ENCODE data around the gene CREB3.
A peak's percentile ranks its signal among the peaks of the same experiment; 100 is the strongest.

The CREB3 gene

GRCh38 chr9:35756275-35757225, 24.1 kb downstream of the CREB3 start:
- peak overlapping the region; percentile 83 for H3K9ac ChIP-seq (ENCODE audit: low read depth, low read length)
- peak overlapping the region; percentile 91 for H2AFZ ChIP-seq (ENCODE audit: low read depth, low read length)
- no peaks in the 10 kb centered on the region for H3K9me3 ChIP-seq (ENCODE audit: insufficient read depth, low read length, severe bottlenecking)
- ATAC-seq (ENCODE audit: insufficient read depth, low read depth) (peak; percentile 84), DNase-seq (peak; percentile 79)
- H3K4me1 ChIP-seq (ENCODE audit: insufficient read depth, low read length) = peaks cover 34% of the 10 kb centered on the region
- peak; percentile 83 for TF ChIP-seq CTCF (IDR thresholded peaks at IDR 0.05; ENCODE audit: borderline replicate concordance, extremely low read depth, low read length, poor library complexity, severe bottlenecking)
- TF ChIP-seq EZH2 (IDR thresholded peaks at IDR 0.05; ENCODE audit: borderline replicate concordance, low read depth, low read length, severe bottlenecking) = no peak
- no peaks in the 10 kb centered on the region for H3K27me3 ChIP-seq (ENCODE audit: insufficient read depth, low read length, poor library complexity)
- H3K36me3 ChIP-seq (ENCODE audit: insufficient read depth, low read length) = peaks cover 15% of the 10 kb centered on the region
- H4K20me1 ChIP-seq (ENCODE audit: insufficient read depth, low read length) = peaks cover 4% of the 10 kb centered on the region; the same call in 1 of the 2 replicates
- peak overlapping the region; percentile 76 for H3K27ac ChIP-seq (ENCODE audit: low read length)
- peak overlapping the region; percentile 69 to 76 for H3K4me3 ChIP-seq (ENCODE audit: low read depth in 1 of 2, low read length in 2 of 2)
- H3K4me2 ChIP-seq (ENCODE audit: insufficient read depth, low read length) = peak overlapping the region; percentile 94
- H3K79me2 ChIP-seq (ENCODE audit: insufficient read depth, low read length) = peaks cover 46% of the 10 kb centered on the region

GRCh38 chr9:35757226-35757891, 24.9 kb downstream of the CREB3 start:
- TF ChIP-seq EZH2 (IDR thresholded peaks at IDR 0.05; ENCODE audit: borderline replicate concordance, low read depth, low read length, severe bottlenecking) (no peak), CTCF (IDR thresholded peaks at IDR 0.05; ENCODE audit: borderline replicate concordance, extremely low read depth, low read length, poor library complexity, severe bottlenecking) (no peak)
- H3K4me3 ChIP-seq (ENCODE audit: low read depth in 1 of 2, low read length in 2 of 2) = peak overlapping the region; percentile 69 to 76
- no peaks in the 10 kb centered on the region for H3K9me3 ChIP-seq (ENCODE audit: insufficient read depth, low read length, severe bottlenecking)
- H3K4me1 ChIP-seq (ENCODE audit: insufficient read depth, low read length) = peaks cover 34% of the 10 kb centered on the region
- peak overlapping the region; percentile 83 for H3K9ac ChIP-seq (ENCODE audit: low read depth, low read length)
- H3K27me3 ChIP-seq (ENCODE audit: insufficient read depth, low read length, poor library complexity) = no peaks in the 10 kb centered on the region
- H3K27ac ChIP-seq (ENCODE audit: low read length) = peak overlapping the region; percentile 76
- ATAC-seq (ENCODE audit: insufficient read depth, low read depth) (peak; percentile 44; the same call in 2 of the 3 replicates), DNase-seq (peak; percentile 34)
- H4K20me1 ChIP-seq (ENCODE audit: insufficient read depth, low read length) = peaks cover 4% of the 10 kb centered on the region; the same call in 1 of the 2 replicates
- peak overlapping the region; percentile 94 for H3K4me2 ChIP-seq (ENCODE audit: insufficient read depth, low read length)
- H2AFZ ChIP-seq (ENCODE audit: low read depth, low read length) = peak overlapping the region; percentile 91
- peaks cover 12% of the 10 kb centered on the region for H3K36me3 ChIP-seq (ENCODE audit: insufficient read depth, low read length)
- peaks cover 51% of the 10 kb centered on the region for H3K79me2 ChIP-seq (ENCODE audit: insufficient read depth, low read length)

DNA sequence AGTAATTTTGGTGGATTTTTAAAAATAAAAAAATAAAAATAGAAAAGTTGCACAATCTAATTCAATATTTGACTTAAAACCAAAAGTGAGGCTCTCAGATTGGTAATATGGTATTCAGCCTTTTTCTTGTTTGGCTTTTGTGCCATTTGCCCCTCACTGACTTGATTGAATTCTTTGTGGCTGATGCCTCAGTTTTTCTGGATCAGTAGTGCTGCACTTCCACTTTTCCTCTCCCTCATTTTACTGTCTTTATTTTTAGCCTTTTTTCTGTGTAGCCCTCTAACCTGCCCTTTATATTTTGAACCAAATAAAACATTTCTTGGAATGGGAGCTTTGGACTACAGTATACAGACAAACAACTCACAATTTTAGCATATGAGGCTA, 25.4 kb downstream of the CREB3 start:
- Histone ChIP-seq H3K36me3 (ENCODE audit: insufficient read depth, low read length) (peaks cover 7% of the 10 kb centered on the region), H3K27ac (ENCODE audit: low read length) (no peak overlapping the region; the same call in 1 of the 2 replicates), H3K4me2 (ENCODE audit: insufficient read depth, low read length) (peak overlapping the region; percentile 94), H3K9me3 (ENCODE audit: insufficient read depth, low read length, severe bottlenecking) (no peaks in the 10 kb centered on the region), H4K20me1 (ENCODE audit: insufficient read depth, low read length) (peaks cover 4% of the 10 kb centered on the region; the same call in 1 of the 2 replicates), H3K27me3 (ENCODE audit: insufficient read depth, low read length, poor library complexity) (no peaks in the 10 kb centered on the region), H3K4me1 (ENCODE audit: insufficient read depth, low read length) (peaks cover 34% of the 10 kb centered on the region), H3K9ac (ENCODE audit: low read depth, low read length) (peak overlapping the region; percentile 83), H3K4me3 (ENCODE audit: low read depth in 1 of 2, low read length in 2 of 2) (peak overlapping the region; percentile 69 to 76; a peak in 2 of 4 replicates), H2AFZ (ENCODE audit: low read depth, low read length) (no peak overlapping the region), H3K79me2 (ENCODE audit: insufficient read depth, low read length) (peaks cover 53% of the 10 kb centered on the region)
- TF ChIP-seq EZH2 (IDR thresholded peaks at IDR 0.05; ENCODE audit: borderline replicate concordance, low read depth, low read length, severe bottlenecking) (no peak), CTCF (IDR thresholded peaks at IDR 0.05; ENCODE audit: borderline replicate concordance, extremely low read depth, low read length, poor library complexity, severe bottlenecking) (no peak)
- DNase-seq (no peak), ATAC-seq (ENCODE audit: insufficient read depth, low read depth) (no peak)

All from DND-41 (cell line).